RWPE1 (cell line): ENCODE data around the gene SCN7A.

ENCODE experiments used
- CTCF ChIA-PET: fragments of 350-600 bp; sonication (Branson Sonifier 250); formaldehyde crosslinking; extraction: SDS; loops from one replicate; lab custom pipeline; 2021; lab: Yijun Ruan, JAX
- POLR2A ChIA-PET: fragments of 400-600 bp; formaldehyde crosslinking; extraction: SDS; loops from one replicate; lab custom pipeline; 2020; ENCODE audit warnings: antibody characterized with exemption; ENCODE audit not compliant: low non-redundant PET; lab: Yijun Ruan, JAX
- DNase-seq: peaks from one replicate; pipeline ENCODE4 v3.0.0; 2012; ENCODE audit warnings: low spot score
- H3K27ac ChIP-seq: fragments of 450-650 bp; 2 replicates; pipeline ENCODE4 v1.5.1; 2017
- TF ChIP-seq, protein P1 (sequence below): fragments of 450-650 bp; conservative IDR thresholded peaks from 2 replicates; pipeline ENCODE4 v1.5.1; 2017; ENCODE audit warnings: low read depth, mild to moderate bottlenecking

Gene SCN7A

DNA sequence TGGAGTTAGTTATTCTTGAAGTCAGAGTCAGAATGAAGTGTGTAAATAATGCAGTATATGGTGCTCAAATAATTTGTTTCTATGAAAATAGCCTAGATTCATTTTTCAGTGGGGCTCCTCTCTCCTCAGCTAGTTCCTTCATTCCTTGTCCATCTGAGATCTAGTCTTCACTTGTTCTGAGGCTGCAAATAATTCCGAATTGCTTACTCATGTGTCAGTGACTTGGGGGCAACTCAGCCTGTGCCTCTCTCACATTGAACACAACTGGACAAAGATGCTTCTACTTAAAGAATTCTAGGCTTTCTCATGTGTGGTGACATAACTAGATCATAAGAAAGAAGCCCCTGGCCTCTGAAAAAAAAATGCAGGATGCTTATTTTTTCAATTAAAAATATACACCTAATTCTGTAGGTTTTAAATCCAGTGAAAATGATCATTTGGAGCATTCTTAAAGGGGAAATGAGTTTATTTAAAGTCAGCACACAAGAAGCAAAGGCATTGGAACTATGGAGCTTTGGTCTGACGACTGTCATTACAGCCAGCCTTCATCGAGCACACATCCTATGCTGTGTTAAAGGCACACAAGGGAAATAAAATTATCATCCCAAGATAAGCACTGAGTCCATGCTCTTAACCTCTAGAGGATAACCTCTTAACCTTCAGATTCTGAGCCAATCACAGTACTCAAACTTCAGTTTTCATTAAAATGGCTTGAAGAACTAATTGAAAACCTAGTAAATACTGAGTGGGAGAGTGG, 24.8 kb upstream of the SCN7A start:
- CTCF ChIA-PET, result interaction anchor here (0.7 to 1.0 kb wide), 3 partner anchors 35 to 1556 kb away, joined by 4 read pairs; no protein-coding TSS in a partner anchor
- DNase-seq, result peak; percentile 7
- TF ChIP-seq, protein P1, sequence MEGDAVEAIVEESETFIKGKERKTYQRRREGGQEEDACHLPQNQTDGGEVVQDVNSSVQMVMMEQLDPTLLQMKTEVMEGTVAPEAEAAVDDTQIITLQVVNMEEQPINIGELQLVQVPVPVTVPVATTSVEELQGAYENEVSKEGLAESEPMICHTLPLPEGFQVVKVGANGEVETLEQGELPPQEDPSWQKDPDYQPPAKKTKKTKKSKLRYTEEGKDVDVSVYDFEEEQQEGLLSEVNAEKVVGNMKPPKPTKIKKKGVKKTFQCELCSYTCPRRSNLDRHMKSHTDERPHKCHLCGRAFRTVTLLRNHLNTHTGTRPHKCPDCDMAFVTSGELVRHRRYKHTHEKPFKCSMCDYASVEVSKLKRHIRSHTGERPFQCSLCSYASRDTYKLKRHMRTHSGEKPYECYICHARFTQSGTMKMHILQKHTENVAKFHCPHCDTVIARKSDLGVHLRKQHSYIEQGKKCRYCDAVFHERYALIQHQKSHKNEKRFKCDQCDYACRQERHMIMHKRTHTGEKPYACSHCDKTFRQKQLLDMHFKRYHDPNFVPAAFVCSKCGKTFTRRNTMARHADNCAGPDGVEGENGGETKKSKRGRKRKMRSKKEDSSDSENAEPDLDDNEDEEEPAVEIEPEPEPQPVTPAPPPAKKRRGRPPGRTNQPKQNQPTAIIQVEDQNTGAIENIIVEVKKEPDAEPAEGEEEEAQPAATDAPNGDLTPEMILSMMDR, result no peak
- POLR2A ChIA-PET, result no interaction called here
- H3K27ac ChIP-seq, result no peak overlapping the region

DNA sequence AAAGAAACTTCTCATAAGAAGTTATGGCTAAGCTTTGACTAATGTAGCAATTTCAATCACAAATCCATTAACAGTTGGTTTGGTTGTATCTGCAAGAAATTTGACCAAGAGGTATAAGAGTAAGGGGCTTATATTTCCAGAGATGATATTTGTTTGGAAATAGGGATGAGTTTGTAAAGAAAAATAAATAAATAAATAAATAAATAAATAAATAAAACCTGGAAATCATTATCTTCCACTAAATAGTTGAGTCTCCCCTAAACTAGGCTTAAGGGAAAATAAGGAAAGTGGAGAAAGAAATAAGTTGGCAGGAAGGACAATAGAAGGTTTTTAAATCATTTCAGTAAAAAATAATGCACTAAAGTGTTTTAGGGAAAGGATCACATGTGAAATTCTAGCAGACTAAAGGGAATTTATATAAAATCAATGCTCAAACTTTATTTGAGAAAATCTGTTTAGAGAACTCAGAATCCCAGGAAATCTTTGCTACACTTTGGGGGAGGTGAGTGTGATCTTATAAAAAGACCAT, 23.5 kb upstream of the SCN7A start:
- DNase-seq, result no peak
- ChIA-PET POLR2A (no interaction called here), CTCF (interaction anchor here (0.7 to 0.9 kb wide), 2 partner anchors 29 to 34 kb away, joined by 3 to 4 read pairs; no protein-coding TSS in a partner anchor)
- no peak overlapping the region for H3K27ac ChIP-seq
- TF ChIP-seq, protein P1, result no peak

DNA sequence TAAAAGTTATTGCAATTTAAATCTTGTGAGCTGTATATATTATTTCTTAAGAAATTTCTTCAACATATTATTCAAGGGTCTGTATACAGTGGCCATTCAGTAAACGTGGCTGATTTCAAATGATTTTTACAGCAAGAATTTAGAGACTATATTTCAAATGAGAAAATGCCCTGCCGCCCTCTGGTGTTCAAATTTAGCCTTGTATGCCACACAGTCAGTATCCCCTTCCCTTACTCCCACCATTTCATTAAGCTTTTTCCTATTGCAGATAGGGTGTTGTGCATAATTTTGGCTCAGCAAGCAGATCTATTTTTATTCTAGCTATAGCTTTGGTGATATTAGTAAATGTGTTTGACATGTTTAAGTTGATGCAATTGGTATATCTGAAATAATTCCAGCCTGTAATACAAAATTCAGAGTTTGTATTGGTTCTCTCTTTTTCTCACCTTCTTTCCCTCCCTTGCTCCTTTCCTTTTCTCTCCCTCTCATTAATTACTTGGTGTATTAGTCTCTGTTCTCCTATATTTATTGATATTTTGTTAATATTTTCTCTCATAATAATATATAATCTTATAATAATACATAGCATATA, 22.8 kb upstream of the SCN7A start:
- TF ChIP-seq, protein P1, result peak; percentile 36
- no peak for DNase-seq
- ChIA-PET CTCF (interaction anchor here (0.7 to 1.1 kb wide), 3 partner anchors 24 to 394 kb away, joined by 3 read pairs; no protein-coding TSS in a partner anchor), POLR2A (no interaction called here)
- H3K27ac ChIP-seq, result no peak overlapping the region

DNA sequence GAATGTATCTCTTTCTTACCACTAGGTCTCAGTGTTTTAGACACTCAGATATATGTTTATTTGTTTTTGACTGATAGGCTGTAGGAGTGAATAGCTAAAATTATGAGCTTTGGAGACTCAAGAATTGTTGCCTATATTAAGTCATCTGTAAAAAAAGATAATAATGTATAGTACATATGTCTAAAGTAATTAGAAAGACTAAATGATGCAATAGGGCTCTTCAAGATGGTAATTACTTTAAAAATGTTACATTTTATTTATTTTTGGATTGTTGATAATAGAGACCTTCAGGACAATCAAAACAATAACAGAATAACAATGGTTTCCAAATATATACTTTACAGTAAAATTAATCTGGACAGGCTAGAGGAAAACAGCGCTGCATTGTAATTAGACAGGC, 19.9 kb upstream of the SCN7A start:
- H3K27ac ChIP-seq, result no peak overlapping the region
- no peak for DNase-seq
- ChIA-PET POLR2A (no interaction called here), CTCF (no interaction called here)
- TF ChIP-seq, protein P1, result no peak

DNA sequence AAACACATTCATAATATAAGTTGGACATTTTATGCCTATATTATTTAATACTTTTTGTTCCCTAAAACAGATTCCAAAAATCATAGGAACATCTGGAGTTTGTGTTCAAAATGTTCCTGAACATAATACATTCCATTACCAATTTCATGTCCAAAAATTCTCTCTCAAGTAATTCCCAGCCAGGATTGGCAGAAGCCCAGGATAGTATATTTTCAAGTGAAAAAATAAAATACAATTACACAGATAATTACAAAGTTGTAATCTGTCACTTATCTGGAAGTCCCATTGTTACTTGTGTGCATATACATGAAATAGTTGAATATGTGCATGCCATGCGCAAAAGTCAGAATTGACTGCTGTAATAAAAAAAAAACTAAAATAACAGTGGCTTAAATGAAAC, 5.2 kb upstream of the SCN7A start:
- CTCF ChIA-PET, result no interaction called here
- no peak overlapping the region for H3K27ac ChIP-seq
- POLR2A ChIA-PET, result no interaction called here
- TF ChIP-seq, protein P1, result no peak
- DNase-seq, result no peak

DNA sequence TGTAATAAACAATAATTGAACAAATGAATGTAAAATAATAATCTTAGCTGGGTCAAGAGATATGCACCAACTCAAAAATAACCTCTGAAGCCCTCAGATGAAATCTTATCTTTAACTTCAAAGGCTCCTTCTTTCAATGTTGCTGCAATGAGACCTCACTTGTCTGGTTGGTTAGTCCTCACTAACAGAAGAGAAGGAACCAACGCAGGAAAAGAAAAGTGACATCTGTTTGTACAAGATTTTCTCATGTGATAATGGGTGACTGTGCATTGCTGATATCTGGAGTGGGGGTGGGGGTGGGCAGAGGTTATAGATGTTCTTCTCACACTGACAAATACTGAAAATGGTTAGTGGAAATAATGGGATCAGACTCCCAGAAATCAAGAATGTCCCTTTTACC, 2.6 kb downstream of the SCN7A start:
- ChIA-PET CTCF (no interaction called here), POLR2A (no interaction called here)
- H3K27ac ChIP-seq, result no peak overlapping the region
- TF ChIP-seq, protein P1, result no peak
- DNase-seq, result no peak
